ENCODE data around the gene SLC22A12. TPM values are rescaled to one million over a fixed set of nuclear protein-coding genes. Genes with fewer than 3 reads are reported as not detected.

The SLC22A12 gene
- total and polyA plus RNA-seq, 12 donors = not detected

DNA sequence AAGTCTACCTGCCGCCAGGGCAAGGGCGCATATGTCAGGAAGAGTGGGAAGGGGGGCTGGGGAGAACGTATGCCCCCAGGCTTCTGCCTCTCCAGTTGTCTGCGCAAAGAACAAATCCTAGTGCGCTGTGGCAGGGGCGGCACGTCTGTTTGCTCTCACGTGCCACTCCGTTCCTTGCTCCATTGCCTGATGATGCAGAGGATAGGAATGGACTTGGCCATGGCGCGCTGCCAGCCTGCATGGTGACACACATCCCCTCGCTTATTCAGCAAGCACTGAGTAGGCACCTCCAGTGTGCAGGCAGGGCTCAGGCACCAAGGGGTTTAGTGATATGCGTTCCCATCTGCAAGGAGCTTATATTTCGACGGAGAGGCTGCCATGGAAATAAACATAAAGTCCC, 45.4 kb upstream of the SLC22A12 start:
- peaks cover 0 to 24% (median 7%) of the 10 kb centered on the region in 7 donors for H3K27me3 ChIP-seq
- TF ChIP-seq, protein P1, sequence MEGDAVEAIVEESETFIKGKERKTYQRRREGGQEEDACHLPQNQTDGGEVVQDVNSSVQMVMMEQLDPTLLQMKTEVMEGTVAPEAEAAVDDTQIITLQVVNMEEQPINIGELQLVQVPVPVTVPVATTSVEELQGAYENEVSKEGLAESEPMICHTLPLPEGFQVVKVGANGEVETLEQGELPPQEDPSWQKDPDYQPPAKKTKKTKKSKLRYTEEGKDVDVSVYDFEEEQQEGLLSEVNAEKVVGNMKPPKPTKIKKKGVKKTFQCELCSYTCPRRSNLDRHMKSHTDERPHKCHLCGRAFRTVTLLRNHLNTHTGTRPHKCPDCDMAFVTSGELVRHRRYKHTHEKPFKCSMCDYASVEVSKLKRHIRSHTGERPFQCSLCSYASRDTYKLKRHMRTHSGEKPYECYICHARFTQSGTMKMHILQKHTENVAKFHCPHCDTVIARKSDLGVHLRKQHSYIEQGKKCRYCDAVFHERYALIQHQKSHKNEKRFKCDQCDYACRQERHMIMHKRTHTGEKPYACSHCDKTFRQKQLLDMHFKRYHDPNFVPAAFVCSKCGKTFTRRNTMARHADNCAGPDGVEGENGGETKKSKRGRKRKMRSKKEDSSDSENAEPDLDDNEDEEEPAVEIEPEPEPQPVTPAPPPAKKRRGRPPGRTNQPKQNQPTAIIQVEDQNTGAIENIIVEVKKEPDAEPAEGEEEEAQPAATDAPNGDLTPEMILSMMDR (IDR thresholded peaks at IDR 0.05) = no peak
- H3K9me3 ChIP-seq = peaks cover 0 to 10% (median 0%) of the 10 kb centered on the region in 11 donors
- DNase-seq = no peak
- no peaks in the 10 kb centered on the region for H3K36me3 ChIP-seq
- 89% methylated on average over 15 of the region's 15 CpGs for WGBS, 2 donors
- H3K27ac ChIP-seq = no peak overlapping the region
- H3K4me3 ChIP-seq = no peak overlapping the region
- no peaks in the 10 kb centered on the region for H3K4me1 ChIP-seq
- intact Hi-C loops (cut with DNase I) = no loop called here
- ATAC-seq = no peak

DNA sequence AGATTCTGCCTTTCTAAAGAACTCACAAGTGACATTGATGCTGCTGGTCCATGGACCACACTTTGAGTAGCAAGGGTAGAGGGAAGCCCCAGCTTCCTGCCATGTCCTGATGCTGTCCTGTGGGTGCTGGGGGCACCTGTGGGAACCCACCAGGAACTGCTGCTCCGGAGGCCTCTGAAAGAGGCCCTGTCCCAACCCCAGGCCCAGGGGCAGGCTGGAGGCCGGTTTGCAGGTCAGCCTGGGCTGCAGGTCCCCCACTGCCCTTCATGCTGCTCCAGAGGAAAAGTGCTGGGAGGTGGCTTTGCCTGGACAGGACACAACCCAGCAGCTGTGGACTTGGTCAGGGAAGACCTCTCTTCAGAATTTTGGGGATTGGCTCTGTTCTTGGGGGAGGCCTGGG, 44.8 kb upstream of the SLC22A12 start:
- TF ChIP-seq, protein P1 (IDR thresholded peaks at IDR 0.05) = no peak
- no peak overlapping the region for H3K27ac ChIP-seq
- intact Hi-C loops (cut with DNase I) = no loop called here
- H3K9me3 ChIP-seq = peaks cover 0 to 10% (median 0%) of the 10 kb centered on the region in 11 donors
- no peaks in the 10 kb centered on the region for H3K4me1 ChIP-seq
- peaks cover 0 to 18% (median 2%) of the 10 kb centered on the region in 7 donors for H3K27me3 ChIP-seq
- no peak for DNase-seq
- 74 to 91% methylated on average over 2 of the region's 2 CpGs for WGBS, 2 donors
- H3K36me3 ChIP-seq = no peaks in the 10 kb centered on the region
- peak in 1 of 8 donors; percentile 17 for ATAC-seq
- no peak overlapping the region for H3K4me3 ChIP-seq

DNA sequence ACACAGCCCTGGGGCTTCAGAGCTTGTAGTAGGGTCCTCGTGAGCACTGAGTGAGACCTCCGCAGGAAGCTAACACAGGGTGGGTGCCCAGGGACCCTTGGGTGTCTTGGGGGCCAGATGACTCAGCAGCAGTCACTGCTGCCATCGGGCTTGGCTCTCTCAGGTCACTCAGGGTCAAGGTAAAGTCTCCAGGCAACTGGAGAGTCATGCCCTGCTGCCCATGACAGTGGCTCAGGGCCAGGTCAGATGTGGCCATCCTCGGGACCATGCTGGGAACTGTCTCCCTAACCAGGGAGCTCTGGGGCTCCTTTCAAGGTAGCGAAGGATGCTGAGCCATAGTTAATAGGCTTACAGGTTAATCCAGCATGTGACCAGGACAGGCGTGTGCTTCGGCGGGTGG, 44.4 kb upstream of the SLC22A12 start:
- Histone ChIP-seq H3K4me1 (no peaks in the 10 kb centered on the region), H3K4me3 (no peak overlapping the region), H3K27me3 (peaks cover 0 to 16% (median 0%) of the 10 kb centered on the region in 7 donors), H3K9me3 (peaks cover 0 to 10% (median 0%) of the 10 kb centered on the region in 11 donors), H3K36me3 (no peaks in the 10 kb centered on the region), H3K27ac (no peak overlapping the region)
- TF ChIP-seq, protein P1 (IDR thresholded peaks at IDR 0.05) = no peak
- ATAC-seq (peak in 1 of 8 donors; percentile 17), DNase-seq (no peak)
- intact Hi-C loops (cut with DNase I) = no loop called here
- WGBS, 2 donors = 82 to 93% methylated on average over 8 of the region's 8 CpGs

GRCh38 chr11:64549969-64550368, 41.1 kb upstream of the SLC22A12 start:
- H3K4me3 ChIP-seq = no peak overlapping the region

More at GRCh38 chr11:64549969-64550368, 41.1 kb upstream of the SLC22A12 start:
- 70 to 73% methylated on average over 4 of the region's 4 CpGs for WGBS, 2 donors
- H3K27me3 ChIP-seq = peaks cover 0 to 13% (median 0%) of the 10 kb centered on the region in 7 donors
- intact Hi-C loops (cut with DNase I) = loop anchor here in 3 of 10 donors (5.0 kb wide), 1 partner anchor 172 kb away; the partner anchor contains the start of gene NRXN2 (in 3 of the 3)
- H3K36me3 ChIP-seq = no peaks in the 10 kb centered on the region
- no peaks in the 10 kb centered on the region for H3K9me3 ChIP-seq
- DNase-seq = no peak
- no peak for ATAC-seq
- peaks cover 6 to 19% (median 18%) of the 10 kb centered on the region in 9 donors for H3K4me1 ChIP-seq
- TF ChIP-seq, protein P1 (IDR thresholded peaks at IDR 0.05) = no peak
- no peak overlapping the region for H3K27ac ChIP-seq

All from heart right ventricle (tissue), 16 donors.